ENCODE results near the gene LACTB.

Gene LACTB

DNA sequence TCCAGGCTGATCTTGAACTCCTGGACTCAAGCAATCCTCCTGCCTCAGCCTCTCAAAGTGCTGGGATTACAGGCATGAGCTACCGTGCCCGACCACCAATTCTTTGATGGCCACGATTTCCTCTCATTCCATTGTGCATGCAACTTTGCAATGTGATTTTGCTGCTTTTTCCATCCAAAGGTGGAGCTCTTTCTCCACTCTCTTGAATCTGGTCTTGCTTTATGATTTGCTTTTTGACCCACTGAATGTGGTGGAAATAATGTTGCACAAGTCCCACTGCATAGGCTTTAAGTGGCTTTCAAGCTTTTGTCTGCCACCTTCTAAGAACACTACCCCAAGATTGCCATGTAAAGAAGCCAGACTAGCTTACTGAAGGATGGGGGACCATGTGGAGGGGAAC is 25.0 kb downstream of the LACTB start:
- no peak for DNase-seq (ENCODE audit: low read depth)
- TF ChIP-seq, protein P1, sequence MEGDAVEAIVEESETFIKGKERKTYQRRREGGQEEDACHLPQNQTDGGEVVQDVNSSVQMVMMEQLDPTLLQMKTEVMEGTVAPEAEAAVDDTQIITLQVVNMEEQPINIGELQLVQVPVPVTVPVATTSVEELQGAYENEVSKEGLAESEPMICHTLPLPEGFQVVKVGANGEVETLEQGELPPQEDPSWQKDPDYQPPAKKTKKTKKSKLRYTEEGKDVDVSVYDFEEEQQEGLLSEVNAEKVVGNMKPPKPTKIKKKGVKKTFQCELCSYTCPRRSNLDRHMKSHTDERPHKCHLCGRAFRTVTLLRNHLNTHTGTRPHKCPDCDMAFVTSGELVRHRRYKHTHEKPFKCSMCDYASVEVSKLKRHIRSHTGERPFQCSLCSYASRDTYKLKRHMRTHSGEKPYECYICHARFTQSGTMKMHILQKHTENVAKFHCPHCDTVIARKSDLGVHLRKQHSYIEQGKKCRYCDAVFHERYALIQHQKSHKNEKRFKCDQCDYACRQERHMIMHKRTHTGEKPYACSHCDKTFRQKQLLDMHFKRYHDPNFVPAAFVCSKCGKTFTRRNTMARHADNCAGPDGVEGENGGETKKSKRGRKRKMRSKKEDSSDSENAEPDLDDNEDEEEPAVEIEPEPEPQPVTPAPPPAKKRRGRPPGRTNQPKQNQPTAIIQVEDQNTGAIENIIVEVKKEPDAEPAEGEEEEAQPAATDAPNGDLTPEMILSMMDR (IDR thresholded peaks at IDR 0.05; ENCODE audit: control insufficient read depth, extremely low read depth, insufficient read depth) = 0 out of 2 replicates have a peak, but pooled peaks have one; percentile 8
- H3K4me3 ChIP-seq (ENCODE audit: low read depth, low read length) = no peak overlapping the region

DNA sequence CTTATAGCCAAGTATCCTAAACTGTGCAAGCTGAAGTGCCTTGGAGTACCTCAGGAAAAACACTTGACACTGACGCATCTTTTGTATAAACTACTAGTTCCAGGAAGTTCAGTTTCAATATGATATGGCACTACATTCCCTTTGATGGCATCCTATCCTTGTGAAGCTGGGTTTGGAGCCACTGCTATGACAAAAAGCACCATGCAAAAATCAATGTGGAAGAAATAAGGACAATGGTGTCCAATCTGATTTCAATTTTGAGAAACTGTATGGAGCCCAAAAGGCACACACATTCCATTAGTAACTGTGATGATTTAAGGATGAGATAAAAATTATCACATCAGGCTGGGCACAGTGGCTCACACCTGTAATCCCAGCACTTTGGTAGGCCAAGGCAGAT is 30.0 kb downstream of the LACTB start:
- DNase-seq (ENCODE audit: low read depth) = no peak
- H3K4me3 ChIP-seq (ENCODE audit: low read depth, low read length) = no peak overlapping the region
- TF ChIP-seq, protein P1 (IDR thresholded peaks at IDR 0.05; ENCODE audit: control insufficient read depth, extremely low read depth, insufficient read depth) = no peak

DNA sequence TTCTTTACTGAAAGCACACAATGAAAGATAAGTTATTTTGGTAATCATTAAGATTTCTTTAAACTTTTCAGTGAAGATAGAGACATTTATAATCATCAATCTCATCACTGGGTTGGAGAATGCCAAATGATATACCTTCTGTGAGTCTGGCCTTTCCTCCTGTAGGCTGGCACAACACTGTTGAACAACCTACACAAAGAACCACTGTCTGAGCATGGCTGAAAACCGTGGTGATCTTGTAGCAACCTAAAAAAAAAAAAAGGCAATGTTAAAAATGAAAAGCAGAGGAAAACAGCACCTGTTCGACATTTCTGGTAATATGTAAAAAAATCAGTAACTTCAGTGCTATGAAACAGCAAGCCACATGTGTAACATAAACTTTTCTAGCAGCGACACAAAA is 33.8 kb downstream of the LACTB start:
- TF ChIP-seq, protein P1 (IDR thresholded peaks at IDR 0.05; ENCODE audit: control insufficient read depth, extremely low read depth, insufficient read depth) = no peak
- peak overlapping the region; percentile 60 for H3K4me3 ChIP-seq (ENCODE audit: low read depth, low read length)

DNA sequence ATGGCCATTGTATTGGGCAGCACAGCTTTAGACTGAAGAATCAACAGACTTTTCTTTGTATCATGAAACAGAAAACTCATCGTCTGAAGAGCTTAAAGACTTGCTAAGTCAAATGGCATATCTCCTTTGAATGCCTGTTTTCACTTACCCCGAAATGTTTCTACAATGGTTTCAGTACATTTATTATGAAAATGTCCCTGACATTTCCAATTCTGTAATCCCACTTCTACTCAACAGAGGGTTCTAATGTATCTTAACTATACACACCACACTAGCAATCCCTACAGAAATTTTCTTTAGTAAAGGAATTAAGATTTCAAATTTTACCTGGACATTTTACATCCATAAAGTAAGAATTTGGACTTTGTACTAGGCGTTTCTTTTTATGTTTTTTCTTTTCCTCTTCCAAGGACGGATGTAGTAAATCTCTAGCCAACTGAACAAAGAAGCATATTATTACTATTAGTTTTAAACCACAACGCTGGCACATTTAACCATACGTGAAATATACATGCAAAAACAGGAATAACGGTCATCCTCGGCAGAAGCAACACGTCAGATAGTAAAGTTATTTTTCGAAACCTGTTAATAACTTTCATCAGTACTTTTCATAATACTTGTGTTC is 34.5 kb downstream of the LACTB start:
- TF ChIP-seq, protein P1 (IDR thresholded peaks at IDR 0.05; ENCODE audit: control insufficient read depth, extremely low read depth, insufficient read depth) = no peak
- DNase-seq (ENCODE audit: low read depth) = no peak
- H3K4me3 ChIP-seq (ENCODE audit: low read depth, low read length) = peak overlapping the region; percentile 60

More for the DNA sequence above, 33.8 kb downstream of the LACTB start:
- DNase-seq (ENCODE audit: low read depth) = no peak

DNA sequence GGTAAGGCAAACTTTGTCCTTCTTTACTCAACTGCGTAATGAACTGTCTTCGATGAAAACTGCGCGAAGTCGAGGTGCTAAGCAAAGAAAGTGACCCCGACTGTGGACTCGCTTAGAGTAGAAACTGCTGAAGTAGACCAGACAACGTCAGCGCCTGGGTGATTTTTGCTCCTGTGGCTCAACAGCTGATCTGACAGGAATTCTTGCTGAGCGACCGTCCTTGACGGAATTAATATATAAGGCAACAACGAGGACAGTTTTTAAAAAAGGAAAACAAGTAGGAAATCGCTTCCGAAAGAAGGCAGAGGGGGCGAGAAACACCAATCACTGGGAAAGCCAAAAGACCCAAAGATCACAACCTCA is 35.1 kb downstream of the LACTB start:
- peak overlapping the region; percentile 60 for H3K4me3 ChIP-seq (ENCODE audit: low read depth, low read length)
- TF ChIP-seq, protein P1 (IDR thresholded peaks at IDR 0.05; ENCODE audit: control insufficient read depth, extremely low read depth, insufficient read depth) = no peak
- no peak for DNase-seq (ENCODE audit: low read depth)

DNA sequence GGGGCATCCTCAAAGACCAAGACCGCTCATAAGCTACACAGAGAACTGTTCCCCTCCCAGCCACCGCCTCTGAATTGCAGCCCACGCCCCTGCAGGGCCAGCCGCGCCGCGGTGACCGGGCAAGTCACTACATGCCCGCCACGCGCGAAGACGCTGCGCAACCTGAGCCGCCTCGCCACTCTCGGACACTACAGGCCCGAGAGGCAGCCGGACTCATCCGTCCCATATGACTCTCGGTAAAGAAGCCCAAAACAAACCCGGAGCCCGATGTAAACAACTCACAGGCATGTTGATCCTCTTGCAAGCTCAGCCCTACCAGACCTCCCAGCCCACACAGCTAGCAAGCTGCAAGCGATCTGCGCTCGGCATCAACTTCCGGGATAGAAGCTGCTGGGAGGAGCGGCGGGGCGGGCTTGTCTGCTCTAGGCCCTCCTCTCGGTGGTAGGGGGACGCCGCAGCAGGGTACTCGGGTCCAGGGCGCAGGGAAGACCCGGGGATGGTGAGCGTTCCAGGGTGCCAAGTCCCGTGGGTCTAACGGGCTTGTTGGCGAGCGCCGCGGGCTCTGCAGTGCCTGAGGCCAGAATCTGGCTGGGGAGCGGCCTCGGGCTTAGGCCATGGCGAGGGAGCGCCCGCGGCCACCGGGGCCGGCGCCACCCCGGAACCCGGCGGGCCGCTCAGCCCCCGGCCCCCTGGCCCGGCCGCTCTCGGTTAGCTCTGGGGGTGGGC is 35.6 kb downstream of the LACTB start, which contains the start of gene RPS27L:
RPS27L (minus strand) TSS at position 360 of the 726 bp plus-strand sequence; CDS start at position 288, 72 bp downstream.
- TF ChIP-seq, protein P1 (IDR thresholded peaks at IDR 0.05; ENCODE audit: control insufficient read depth, extremely low read depth, insufficient read depth) = no peak
- peak; percentile 79 for DNase-seq (ENCODE audit: low read depth)
- H3K4me3 ChIP-seq (ENCODE audit: low read depth, low read length) = peak within 1 kb of the TSS; percentile 60
